Stimulated activated CD4-positive, alpha-beta T cell treated with anti-CD3 and anti-CD28 coated beads, Interleukin-2, amount 100 ng/mL, for 48 hours (primary cell): ENCODE results near the gene PMIS2.

Source experiments
- DNase-seq, 2 donors: peaks; one replicate each; pipeline ENCODE4 v3.0.0-alpha.2; 2020

PMIS2 gene

GRCh38 chr19:35585848-35586247, at the start of gene PMIS2:
Gene PMIS2, plus strand, starts transcription at chr19:35586173. Its CDS starts 87 bp downstream, at chr19:35586260.
- DNase-seq: peak in 1 of 2 donors; percentile 11

- no peak for DNase-seq
Observed at GRCh38 chr19:35539314-35539713, 46.7 kb upstream of the PMIS2 start.

- no peak for DNase-seq
Observed at GRCh38 chr19:35539850-35540249, 46.1 kb upstream of the PMIS2 start.

DNA sequence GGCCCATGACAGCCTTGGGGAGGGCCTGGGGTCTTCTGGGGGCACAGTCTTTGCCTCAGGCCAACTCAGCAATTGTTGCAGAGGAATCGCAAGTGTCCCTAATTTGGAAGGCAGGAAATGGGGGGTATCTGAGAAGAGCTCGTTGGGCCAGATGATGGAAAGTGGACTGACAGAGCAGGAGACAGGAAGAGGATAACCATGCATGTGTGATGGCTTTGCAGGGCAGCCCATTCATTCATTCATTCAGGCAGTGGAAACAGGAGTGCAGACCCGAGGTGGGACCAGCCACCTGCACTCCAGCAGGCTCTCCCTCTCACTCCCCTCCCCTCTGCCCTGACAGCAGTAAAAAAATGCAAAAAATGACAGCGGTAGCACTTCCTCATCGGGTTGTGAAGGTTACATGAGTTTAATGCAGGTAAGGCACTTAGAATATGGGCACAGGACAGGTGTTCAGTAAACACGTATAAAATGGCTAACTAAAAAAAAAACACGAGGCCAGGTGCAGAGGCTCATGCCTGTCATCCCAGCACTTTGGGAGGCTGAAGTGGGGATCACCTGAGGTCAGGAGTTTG, 45.5 kb upstream of the PMIS2 start:
- no peak for DNase-seq

- no peak for DNase-seq
Observed at GRCh38 chr19:35542209-35542608, 43.8 kb upstream of the PMIS2 start.

DNA sequence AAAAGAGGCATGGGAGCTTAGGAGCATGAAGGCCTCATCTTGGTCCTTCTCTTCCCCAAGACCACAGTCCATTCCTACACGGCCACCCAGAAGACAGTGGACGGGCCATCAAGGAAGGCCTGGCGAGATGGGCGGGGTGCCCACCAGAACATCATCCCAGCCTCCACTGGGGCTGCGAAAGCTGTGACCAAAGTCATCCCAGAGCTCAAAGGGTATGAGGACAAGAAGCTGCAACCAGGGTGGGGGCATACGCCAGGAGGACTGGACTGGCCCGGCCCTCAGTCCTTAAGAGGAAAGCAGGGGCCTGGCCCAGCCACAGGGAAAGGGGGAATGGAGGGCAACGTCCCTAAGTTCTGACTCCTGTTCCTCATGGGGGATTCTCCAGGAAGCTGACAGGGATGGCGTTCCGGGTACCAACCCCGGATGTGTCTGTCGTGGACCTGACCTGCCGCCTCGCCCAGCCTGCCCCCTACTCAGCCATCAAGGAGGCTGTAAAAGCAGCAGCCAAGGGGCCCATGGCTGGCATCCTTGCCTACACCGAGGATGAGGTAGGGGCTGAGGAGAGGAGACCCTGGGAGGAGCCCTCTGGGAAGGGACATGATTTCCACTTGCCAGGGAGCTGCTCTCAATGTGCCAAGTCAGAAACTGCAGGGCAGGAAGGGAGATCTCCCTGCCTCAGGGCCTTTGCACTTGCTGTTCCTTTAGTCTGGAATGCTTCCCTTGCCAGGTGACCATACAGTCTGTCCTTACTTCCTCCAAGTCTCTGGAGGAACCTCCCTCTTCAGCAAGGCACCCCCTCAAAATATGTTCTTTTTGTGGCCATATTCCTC, 42.5 kb upstream of the PMIS2 start:
- DNase-seq: no peak

- DNase-seq: no peak
Observed at GRCh38 chr19:35544110-35544802, 41.7 kb upstream of the PMIS2 start.

- DNase-seq: peak; percentile 79 to 85
Observed at GRCh38 chr19:35545001-35545854, 40.7 kb upstream of the PMIS2 start, which contains the start of gene TMEM147. Gene TMEM147, plus strand, starts transcription at chr19:35545626. Its CDS starts 114 bp downstream, at chr19:35545740.

GRCh38 chr19:35545855-35546381, 40.1 kb upstream of the PMIS2 start:
- DNase-seq: peak; percentile 59 to 60

DNA sequence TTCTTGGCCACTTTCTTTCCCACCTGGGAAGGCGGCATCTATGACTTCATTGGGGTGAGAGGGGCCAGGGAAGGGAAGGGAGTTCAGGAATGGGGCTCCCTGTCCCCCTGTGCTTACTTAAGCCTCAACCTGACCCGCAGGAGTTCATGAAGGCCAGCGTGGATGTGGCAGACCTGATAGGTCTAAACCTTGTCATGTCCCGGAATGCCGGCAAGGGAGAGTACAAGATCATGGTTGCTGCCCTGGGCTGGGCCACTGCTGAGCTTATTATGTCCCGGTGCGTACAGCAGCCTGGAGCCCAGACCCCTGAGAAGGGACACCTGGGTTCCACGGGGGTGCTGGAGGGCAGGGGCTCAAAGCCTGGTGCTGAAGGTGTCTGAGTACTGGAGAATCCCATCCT, 39.4 kb upstream of the PMIS2 start:
- DNase-seq: no peak

DNA sequence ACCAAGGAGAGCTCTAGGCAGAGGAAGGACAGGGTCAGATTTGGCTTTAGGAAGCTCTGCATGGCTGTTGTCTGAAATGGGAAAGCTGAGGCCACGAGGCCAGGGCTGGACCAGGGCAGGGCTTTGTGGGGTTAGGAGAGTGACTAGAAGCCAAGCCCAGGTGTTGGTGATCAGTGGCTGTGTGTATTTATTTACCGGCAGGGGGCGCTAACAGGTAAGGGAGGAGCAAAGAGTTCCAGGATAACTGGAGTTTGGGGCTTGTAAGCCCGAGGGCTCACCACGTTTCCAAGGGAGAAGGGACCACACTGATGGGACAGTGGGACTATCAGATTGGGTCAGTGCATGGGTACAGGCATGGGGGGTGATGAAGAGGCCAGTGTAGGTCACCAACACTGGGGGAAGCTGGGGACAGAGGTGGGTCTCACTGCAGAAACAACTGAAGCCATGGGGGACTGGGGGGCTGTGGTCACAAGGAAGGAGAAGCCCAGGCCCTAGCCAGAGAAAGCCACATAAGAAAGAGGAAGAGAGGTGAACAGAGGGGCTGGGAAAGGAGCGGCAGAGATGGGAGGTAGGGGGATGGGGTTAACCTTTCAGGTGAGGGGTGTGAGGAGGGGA, 36.7 kb upstream of the PMIS2 start:
- peak; percentile 49 to 54 for DNase-seq

GRCh38 chr19:35549879-35550523, 36.0 kb upstream of the PMIS2 start:
- DNase-seq: no peak

DNA sequence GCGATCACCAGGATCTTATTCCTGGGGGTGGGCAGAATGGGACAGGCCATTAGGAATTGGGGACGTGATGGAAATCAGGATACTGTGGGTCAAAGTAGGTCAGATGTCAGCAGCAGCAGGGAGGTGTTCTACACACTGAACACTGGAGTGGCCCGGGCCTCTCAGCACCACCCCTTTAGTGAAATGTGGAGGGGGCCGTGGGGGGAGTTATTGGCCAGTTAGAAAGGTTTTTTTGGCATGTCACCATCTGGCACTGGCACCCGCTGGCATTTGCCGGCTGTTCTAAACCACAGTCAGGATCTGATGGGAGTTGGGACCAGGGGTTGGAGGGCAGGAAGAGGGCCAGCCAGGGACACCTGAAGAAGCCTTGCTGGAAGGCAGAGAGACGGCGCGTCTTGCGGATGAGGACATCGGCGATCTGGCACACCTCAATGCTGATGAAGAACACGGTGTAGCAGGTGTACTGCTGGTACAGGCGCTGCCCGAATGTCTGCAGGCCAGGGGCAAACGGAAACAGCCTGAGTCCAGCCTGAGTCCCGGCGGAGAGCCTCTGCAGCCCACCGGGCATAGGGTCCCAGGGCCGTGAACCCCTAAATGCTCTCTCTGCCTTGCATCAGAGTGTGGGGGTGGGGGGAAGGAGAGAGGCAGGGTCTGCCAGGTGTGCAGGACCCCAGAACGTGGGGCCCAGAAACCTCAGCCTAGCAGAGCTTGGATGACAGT, 34.7 kb upstream of the PMIS2 start:
- DNase-seq: no peak

- DNase-seq: no peak
Observed at GRCh38 chr19:35552534-35553384, 33.2 kb upstream of the PMIS2 start.

DNA sequence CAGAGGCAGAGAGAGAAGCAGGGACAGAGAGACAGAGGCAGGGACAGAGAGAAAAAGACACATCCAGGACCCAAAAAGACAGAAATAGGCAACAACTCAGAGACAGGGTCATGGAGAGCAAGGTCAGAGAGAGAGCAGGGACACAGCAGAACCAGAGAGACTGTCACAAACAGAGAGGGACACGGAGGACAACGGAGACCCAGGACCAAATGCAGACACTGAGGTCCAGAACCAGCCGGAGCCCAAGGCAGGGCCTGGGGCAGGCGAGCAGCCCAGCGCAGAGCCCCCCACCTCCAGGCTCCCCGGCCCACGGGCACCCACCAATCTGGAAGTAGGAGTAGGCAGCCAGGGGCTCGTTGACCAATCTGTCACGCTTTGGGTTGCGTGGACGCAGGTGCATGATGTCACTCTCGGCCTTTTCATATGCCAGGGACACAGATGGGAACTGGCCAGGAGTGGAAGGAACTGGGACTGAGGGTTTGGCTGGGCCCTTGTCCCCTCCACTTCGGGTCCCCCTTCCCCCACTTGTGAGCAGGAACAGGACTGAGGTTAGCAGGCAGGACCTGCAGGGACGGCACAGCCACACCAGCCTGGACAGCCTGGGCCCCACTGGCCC, 32.5 kb upstream of the PMIS2 start:
- DNase-seq: no peak

DNA sequence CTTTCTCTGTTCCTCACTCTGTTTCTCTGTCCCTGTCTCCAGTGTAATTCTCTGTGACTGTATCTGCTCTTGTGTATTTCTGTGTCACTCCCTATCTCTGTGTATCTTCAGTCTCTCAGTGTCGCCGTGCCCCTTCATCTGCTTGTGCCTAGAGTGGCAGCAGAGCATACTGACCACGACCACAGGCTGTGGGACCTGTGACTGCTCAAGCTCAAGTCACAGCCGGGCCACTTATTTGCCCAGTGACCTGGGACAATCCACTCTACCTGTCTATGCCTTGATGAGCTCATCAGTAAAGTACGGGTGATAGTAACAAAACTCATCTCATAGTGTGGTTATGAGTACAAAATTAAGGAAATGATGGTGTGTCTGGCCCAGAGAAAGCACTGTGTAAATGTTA, 31.9 kb upstream of the PMIS2 start:
- DNase-seq: no peak

DNA sequence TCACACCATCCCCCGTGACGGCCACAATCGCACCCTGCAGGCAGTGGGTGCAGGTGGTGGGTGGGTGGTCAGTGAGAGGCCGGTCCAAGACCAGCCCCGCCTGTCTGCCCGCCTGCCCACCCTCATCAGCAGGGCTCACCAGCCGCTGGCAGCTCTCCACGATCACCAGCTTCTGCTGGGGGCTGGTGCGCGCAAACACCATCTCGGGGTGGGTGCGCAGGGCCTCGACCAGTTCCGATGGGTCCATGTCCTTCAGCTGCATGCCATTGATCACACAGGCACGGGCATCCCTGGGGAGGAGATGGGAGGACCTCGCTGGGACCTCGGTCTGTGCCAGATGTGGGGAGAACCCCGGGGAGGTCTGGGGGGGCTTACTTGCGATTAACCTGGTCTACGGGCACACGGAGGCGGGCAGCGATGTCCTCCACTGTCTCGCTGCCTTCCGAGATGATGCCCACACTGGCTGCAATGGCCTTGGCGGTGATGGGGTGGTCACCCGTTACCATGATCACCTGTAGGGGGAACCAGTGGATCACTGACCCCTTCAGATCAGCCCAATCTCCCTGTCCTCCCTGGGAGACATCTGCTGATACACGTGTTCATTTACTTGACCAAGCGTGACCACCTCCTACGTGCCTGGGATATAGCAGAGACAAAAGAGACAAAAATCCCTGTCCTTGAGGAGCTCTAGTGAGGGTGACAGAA, 30.5 kb upstream of the PMIS2 start:
- DNase-seq: no peak

DNA sequence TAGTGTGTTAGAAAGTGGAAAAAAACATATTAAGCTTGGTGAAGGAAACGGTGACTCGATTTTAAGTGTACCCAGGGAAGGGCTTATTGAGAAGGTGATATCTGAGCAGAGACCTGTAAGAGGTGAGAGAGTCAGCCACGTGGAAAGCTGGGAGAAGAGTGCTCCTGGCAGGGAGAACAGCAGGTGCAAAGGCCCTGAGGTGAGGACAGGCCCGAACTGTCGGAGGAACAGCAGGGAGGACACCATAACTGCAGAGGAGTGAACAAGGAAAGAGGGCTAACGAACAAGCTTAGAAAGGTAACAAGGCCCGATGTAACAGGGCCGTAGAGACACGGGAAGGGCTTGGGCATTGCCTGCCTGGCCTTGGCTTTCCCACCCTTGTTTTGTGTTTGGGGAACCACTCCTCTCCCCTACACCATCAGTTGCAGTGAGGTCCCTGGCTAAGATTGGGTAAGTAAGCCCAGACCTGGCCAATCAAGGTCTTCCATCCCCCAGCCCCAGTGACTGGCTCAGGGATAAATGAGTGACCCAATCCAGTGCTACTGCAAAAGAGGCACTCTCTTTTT, 29.9 kb upstream of the PMIS2 start:
- DNase-seq: no peak
